Measurements from ENCODE around the gene MKI67. TPM values are rescaled to one million over a fixed set of nuclear protein-coding genes. Genes with fewer than 3 reads are reported as not detected.

The MKI67 gene
- total RNA-seq, 1 donor from 2014 or later, result 42.8 TPM

DNA sequence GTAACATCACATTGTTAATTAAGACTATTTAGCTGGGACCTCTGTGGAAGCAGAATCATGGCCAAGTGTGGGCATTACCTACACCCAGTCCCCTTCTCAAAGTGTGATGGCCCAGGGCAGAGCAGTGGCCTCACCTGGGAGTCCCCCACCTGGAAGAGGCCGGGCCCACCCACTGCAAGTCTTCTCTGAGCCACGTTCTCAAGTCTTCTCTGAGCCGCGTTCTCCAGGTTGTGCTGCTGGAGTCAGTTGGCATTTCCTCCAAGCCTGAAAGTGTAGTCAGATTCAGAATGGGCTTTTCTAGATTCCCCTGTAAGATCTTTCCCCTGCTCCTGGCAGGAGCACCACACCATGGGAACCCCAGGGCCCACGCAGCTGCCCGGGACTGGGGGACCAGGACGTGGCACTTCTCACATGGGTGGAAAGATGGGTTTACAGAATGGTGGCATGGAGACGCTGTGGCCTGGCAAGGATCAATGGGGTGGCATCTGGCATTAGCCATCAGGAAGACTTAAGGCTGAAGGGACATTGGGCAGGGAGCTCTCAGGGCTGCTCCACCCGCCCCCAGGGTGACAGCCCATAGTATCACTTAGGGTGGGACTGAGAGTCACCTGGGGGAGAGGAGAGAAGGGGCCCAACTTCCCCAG lies 68.0 kb downstream of the MKI67 start:
- no peaks in the 10 kb centered on the region for H3K9me3 Mint-ChIP-seq
- no peaks in the 10 kb centered on the region for H3K36me3 Mint-ChIP-seq
- H3K27ac Mint-ChIP-seq, result no peak overlapping the region
- no peaks in the 10 kb centered on the region for H3K27me3 Mint-ChIP-seq (ENCODE audit: low read depth)
- H3K4me3 Mint-ChIP-seq, result no peak overlapping the region
- TF ChIP-seq, protein P1, sequence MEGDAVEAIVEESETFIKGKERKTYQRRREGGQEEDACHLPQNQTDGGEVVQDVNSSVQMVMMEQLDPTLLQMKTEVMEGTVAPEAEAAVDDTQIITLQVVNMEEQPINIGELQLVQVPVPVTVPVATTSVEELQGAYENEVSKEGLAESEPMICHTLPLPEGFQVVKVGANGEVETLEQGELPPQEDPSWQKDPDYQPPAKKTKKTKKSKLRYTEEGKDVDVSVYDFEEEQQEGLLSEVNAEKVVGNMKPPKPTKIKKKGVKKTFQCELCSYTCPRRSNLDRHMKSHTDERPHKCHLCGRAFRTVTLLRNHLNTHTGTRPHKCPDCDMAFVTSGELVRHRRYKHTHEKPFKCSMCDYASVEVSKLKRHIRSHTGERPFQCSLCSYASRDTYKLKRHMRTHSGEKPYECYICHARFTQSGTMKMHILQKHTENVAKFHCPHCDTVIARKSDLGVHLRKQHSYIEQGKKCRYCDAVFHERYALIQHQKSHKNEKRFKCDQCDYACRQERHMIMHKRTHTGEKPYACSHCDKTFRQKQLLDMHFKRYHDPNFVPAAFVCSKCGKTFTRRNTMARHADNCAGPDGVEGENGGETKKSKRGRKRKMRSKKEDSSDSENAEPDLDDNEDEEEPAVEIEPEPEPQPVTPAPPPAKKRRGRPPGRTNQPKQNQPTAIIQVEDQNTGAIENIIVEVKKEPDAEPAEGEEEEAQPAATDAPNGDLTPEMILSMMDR (IDR thresholded peaks at IDR 0.05; ENCODE audit: unreplicated experiment), result no peak
- peaks cover 12% of the 10 kb centered on the region for H3K4me1 Mint-ChIP-seq
- no peak for DNase-seq (ENCODE audit: low spot score in 2 of 2, unreplicated experiment in 2 of 2)

DNA sequence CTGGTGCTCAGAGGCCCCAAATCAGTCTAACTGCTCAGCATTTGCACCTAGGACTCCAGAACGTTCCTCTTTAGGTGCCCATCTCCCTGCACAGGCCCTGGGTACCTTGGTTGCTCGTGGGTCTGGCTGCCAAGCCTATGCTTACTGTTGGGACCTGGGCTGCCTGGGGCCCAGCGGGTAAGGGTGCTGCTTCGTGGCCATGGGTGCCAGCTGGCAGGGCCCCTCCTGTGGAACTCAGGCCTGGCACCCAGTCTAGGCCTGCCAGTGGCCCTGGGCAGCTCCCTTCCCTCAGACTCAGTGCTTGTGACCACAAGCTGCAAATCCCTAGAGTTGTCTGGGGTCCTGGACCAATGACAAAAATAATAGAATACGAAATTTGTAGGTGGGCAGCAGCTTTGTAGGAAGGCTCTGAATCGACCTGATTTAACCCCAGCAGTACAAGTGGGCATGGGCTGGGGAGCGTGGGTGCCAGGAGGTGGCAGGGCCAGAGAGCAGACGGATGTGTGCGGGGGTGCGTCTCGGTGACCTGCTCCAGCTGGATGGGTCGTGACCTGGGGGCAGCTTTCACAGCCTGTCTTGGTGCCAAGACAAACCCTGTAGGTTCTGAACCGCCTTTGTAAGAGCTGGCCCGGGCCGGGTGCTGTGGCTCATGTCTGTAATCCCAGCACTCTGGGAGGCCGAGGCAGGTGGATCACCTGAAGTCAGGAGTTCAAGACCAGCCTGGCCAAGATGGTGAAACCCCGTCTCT lies 69.7 kb downstream of the MKI67 start:
- no peaks in the 10 kb centered on the region for H3K9me3 Mint-ChIP-seq
- H3K27ac Mint-ChIP-seq, result no peak overlapping the region
- H3K27me3 Mint-ChIP-seq (ENCODE audit: low read depth), result no peaks in the 10 kb centered on the region
- DNase-seq (ENCODE audit: low spot score in 2 of 2, unreplicated experiment in 2 of 2), result no peak
- H3K4me1 Mint-ChIP-seq, result no peaks in the 10 kb centered on the region
- no peak overlapping the region for H3K4me3 Mint-ChIP-seq
- H3K36me3 Mint-ChIP-seq, result no peaks in the 10 kb centered on the region
- TF ChIP-seq, protein P1 (IDR thresholded peaks at IDR 0.05; ENCODE audit: unreplicated experiment), result no peak

- TF ChIP-seq, protein P1 (IDR thresholded peaks at IDR 0.05; ENCODE audit: unreplicated experiment), result no peak
- no peak overlapping the region for H3K27ac Mint-ChIP-seq
- no peaks in the 10 kb centered on the region for H3K4me1 Mint-ChIP-seq
- no peak for DNase-seq (ENCODE audit: low spot score in 2 of 2, unreplicated experiment in 2 of 2)
- no peaks in the 10 kb centered on the region for H3K27me3 Mint-ChIP-seq (ENCODE audit: low read depth)
- H3K36me3 Mint-ChIP-seq, result no peaks in the 10 kb centered on the region
- H3K4me3 Mint-ChIP-seq, result no peak overlapping the region
- H3K9me3 Mint-ChIP-seq, result no peaks in the 10 kb centered on the region
Measured at GRCh38 chr10:128055061-128055868, 71.0 kb downstream of the MKI67 start.

DNA sequence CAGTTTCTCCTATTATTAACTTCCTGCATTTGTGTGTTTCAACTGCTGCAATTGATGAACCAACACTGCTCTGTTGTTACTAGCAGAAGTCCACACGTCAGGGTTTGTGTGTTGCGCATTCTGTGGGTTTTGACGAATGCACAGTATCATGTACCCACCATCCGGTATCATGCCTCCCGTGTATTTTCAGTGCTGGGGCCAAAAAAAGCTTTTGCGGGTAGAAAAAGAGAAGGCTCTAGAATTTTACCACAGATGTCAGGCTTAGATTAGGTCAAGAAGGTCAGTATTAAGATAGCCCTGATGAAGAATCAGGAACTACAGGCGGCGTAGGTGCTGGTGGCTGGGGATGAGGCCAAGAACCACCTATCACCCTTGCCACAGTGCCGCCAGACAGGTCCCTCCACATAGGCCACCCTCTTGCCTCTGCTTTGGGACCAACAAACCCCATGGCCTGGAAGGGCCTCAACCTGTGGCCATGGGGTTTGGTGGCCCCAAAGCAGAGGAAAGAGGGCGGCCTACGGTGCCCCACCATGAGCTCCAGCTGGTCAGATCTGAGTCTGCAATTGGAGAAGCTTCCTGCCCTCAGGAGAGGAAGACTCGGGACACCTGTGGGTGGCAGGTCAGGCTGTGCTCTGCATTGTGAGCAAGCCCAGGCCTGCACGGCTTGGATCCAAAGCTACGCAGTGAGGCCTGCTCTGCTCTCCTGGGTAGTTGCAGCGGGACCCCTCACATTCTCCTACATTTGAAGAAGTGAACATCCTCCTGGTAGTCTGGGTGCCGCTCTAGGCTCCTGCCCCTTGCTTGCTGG lies 71.9 kb downstream of the MKI67 start:
- H3K27ac Mint-ChIP-seq, result no peak overlapping the region
- H3K4me3 Mint-ChIP-seq, result no peak overlapping the region
- H3K4me1 Mint-ChIP-seq, result no peaks in the 10 kb centered on the region
- H3K27me3 Mint-ChIP-seq (ENCODE audit: low read depth), result peaks cover under 1% of the 10 kb centered on the region
- no peak for DNase-seq (ENCODE audit: low spot score in 2 of 2, unreplicated experiment in 2 of 2)
- no peaks in the 10 kb centered on the region for H3K9me3 Mint-ChIP-seq
- TF ChIP-seq, protein P1 (IDR thresholded peaks at IDR 0.05; ENCODE audit: unreplicated experiment), result no peak
- no peaks in the 10 kb centered on the region for H3K36me3 Mint-ChIP-seq

DNA sequence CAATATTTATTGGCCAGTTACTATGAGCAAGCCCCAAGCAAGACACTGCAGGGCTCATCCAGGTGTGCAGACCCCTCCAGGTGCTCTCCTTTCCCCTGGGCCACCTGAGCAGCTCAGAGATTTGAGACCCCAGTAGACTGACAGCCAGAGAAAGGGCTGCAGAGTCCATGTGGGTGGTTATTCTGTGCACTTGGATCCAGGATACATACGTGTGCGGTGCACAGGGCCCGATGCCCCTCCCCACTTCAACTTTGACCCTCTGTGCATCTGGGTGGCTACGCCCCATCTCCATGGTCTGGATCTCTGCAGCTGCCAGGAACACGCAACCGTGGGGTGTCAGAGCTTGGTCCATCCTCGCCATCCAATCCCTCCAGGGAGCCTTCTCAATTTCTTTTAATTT lies 72.9 kb downstream of the MKI67 start:
- no peak for DNase-seq (ENCODE audit: low spot score in 2 of 2, unreplicated experiment in 2 of 2)
- Mint-ChIP-seq H3K4me3 (no peak overlapping the region), H3K9me3 (no peaks in the 10 kb centered on the region), H3K27me3 (ENCODE audit: low read depth) (peaks cover 2% of the 10 kb centered on the region), H3K4me1 (peaks cover under 1% of the 10 kb centered on the region), H3K27ac (no peak overlapping the region), H3K36me3 (no peaks in the 10 kb centered on the region)
- TF ChIP-seq, protein P1 (IDR thresholded peaks at IDR 0.05; ENCODE audit: unreplicated experiment), result no peak

All from mesothelial cell of epicardium (in vitro differentiated cells).